ENCODE data around the gene ST6GALNAC3. TPM values are rescaled to one million over a fixed set of nuclear protein-coding genes. Genes with fewer than 3 reads are reported as not detected.

The ST6GALNAC3 gene
- total RNA-seq, 2 donors from 2014 or later, result 6.3 to 7.6 TPM

GRCh38 chr1:76083189-76083588 lies 8.6 kb downstream of the ST6GALNAC3 start:
- no peaks in the 10 kb centered on the region for H3K36me3 Mint-ChIP-seq (ENCODE audit: low read depth)
- peaks cover 6% of the 10 kb centered on the region for H3K4me1 ChIP-seq (ENCODE audit: control insufficient read depth, insufficient read depth, low read length)
- no peaks in the 10 kb centered on the region for H3K9me3 ChIP-seq (ENCODE audit: control insufficient read depth, low read length)
- no peak overlapping the region for H3K4me3 Mint-ChIP-seq
- H3K9ac ChIP-seq (ENCODE audit: extremely low read depth, low read length, poor library complexity, severe bottlenecking), result no peak overlapping the region
- H3K27ac Mint-ChIP-seq, result no peak overlapping the region
- H3K9me3 Mint-ChIP-seq, result no peaks in the 10 kb centered on the region
- TF ChIP-seq CTCF (conservative IDR thresholded peaks at IDR 0.05), result no peak
- WGBS, 2 experiments (ENCODE audit: insufficient coverage in 1 of 2, insufficient read length in 1 of 2), result 90 to 96% methylated on average over 9 to 10 of the region's 10 CpGs
- peaks cover 2% of the 10 kb centered on the region for H3K27me3 Mint-ChIP-seq (ENCODE audit: insufficient read depth)
- no peak for DNase-seq
- peaks cover 1% of the 10 kb centered on the region for H3K27me3 ChIP-seq (ENCODE audit: control insufficient read depth, insufficient read depth, low read length, poor library complexity, severe bottlenecking)
- H3K36me3 ChIP-seq (ENCODE audit: control insufficient read depth, insufficient read depth, low read length), result no peaks in the 10 kb centered on the region
- H3K27ac ChIP-seq (ENCODE audit: low read depth, low read length), result no peak overlapping the region
- no peak overlapping the region for H3K4me3 ChIP-seq (ENCODE audit: low read length)
- H3K4me1 Mint-ChIP-seq, result peaks cover 46% of the 10 kb centered on the region

DNA sequence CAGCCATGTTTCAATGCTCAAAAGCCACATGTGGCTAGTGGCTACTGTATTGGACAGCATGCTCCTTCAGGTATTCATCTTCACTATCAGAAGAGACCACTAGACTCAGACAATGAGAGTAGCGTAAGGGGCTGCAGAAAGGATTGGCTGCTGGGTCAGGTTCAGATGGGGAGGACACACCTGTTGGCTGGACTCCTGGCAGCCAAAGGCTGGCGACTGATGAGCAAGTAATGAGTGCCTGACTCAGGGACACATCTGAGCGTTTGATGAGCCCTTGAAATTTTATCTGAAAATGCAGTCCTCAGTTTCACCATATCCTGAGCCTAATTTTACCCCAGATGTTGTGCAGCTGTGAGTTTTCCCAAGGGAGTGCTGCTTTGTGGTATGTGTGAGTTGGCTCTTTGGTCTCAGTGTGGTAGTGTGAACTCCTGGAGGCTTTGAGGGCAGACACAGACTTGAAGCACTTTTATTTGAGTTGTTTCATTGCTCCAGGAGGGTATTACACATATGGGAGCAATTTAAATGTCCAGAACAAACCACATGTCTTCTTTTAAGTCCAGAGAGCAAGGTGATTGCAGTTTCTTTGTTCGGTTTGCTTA lies 9.6 kb downstream of the ST6GALNAC3 start:
- H3K4me1 Mint-ChIP-seq, result peaks cover 52% of the 10 kb centered on the region
- peaks cover 2% of the 10 kb centered on the region for H3K27me3 Mint-ChIP-seq (ENCODE audit: insufficient read depth)
- H3K27ac ChIP-seq (ENCODE audit: low read depth, low read length), result no peak overlapping the region
- no peak overlapping the region for H3K27ac Mint-ChIP-seq
- H3K9me3 Mint-ChIP-seq, result no peaks in the 10 kb centered on the region
- no peak for TF ChIP-seq CTCF (conservative IDR thresholded peaks at IDR 0.05)
- no peaks in the 10 kb centered on the region for H3K27me3 ChIP-seq (ENCODE audit: control insufficient read depth, insufficient read depth, low read length, poor library complexity, severe bottlenecking)
- no peak overlapping the region for H3K9ac ChIP-seq (ENCODE audit: extremely low read depth, low read length, poor library complexity, severe bottlenecking)
- no peaks in the 10 kb centered on the region for H3K9me3 ChIP-seq (ENCODE audit: control insufficient read depth, low read length)
- 93% methylated on average over 4 of the region's 4 CpGs for WGBS, 2 experiments (ENCODE audit: insufficient coverage in 1 of 2, insufficient read length in 1 of 2)
- DNase-seq, result no peak
- peaks cover 6% of the 10 kb centered on the region for H3K4me1 ChIP-seq (ENCODE audit: control insufficient read depth, insufficient read depth, low read length)
- no peak overlapping the region for H3K4me3 Mint-ChIP-seq
- H3K36me3 Mint-ChIP-seq (ENCODE audit: low read depth), result no peaks in the 10 kb centered on the region
- H3K36me3 ChIP-seq (ENCODE audit: control insufficient read depth, insufficient read depth, low read length), result no peaks in the 10 kb centered on the region
- H3K4me3 ChIP-seq (ENCODE audit: low read length), result no peak overlapping the region

DNA sequence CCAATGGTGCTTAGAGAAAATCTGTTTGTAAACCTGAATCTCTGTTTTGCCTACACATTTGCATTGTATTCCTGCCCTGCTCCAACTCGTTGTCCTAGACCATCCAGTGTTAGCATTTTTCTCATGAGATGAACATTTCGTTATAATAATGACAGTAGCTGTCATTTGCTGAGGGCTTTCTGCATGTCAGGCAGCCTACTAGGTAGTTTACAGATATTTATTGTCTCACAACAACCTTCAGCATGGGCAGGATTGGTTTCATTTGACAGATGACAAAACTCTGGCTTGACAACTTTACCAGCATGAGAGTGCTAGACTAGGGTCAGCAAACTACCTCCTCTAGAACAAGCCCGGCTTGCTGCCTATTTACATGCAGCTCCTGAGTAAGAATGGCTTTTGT lies 10.1 kb downstream of the ST6GALNAC3 start:
- no peak overlapping the region for H3K27ac ChIP-seq (ENCODE audit: low read depth, low read length)
- DNase-seq, result no peak
- H3K4me1 Mint-ChIP-seq, result peaks cover 50% of the 10 kb centered on the region
- H3K27me3 ChIP-seq (ENCODE audit: control insufficient read depth, insufficient read depth, low read length, poor library complexity, severe bottlenecking), result no peaks in the 10 kb centered on the region
- TF ChIP-seq CTCF (conservative IDR thresholded peaks at IDR 0.05), result no peak
- H3K27me3 Mint-ChIP-seq (ENCODE audit: insufficient read depth), result peaks cover 2% of the 10 kb centered on the region
- H3K36me3 ChIP-seq (ENCODE audit: control insufficient read depth, insufficient read depth, low read length), result no peaks in the 10 kb centered on the region
- H3K27ac Mint-ChIP-seq, result no peak overlapping the region
- peaks cover 6% of the 10 kb centered on the region for H3K4me1 ChIP-seq (ENCODE audit: control insufficient read depth, insufficient read depth, low read length)
- H3K9me3 ChIP-seq (ENCODE audit: control insufficient read depth, low read length), result no peaks in the 10 kb centered on the region
- WGBS, 2 experiments (ENCODE audit: insufficient coverage in 1 of 2, insufficient read length in 1 of 2), result 94% methylated on average over 3 of the region's 3 CpGs; no CpG with 5 or more reads in 1 of the 2 experiments
- H3K9ac ChIP-seq (ENCODE audit: extremely low read depth, low read length, poor library complexity, severe bottlenecking), result no peak overlapping the region
- no peak overlapping the region for H3K4me3 ChIP-seq (ENCODE audit: low read length)
- H3K9me3 Mint-ChIP-seq, result no peaks in the 10 kb centered on the region
- H3K4me3 Mint-ChIP-seq, result no peak overlapping the region
- H3K36me3 Mint-ChIP-seq (ENCODE audit: low read depth), result no peaks in the 10 kb centered on the region
